ENCODE measurements around the gene CPVL.

The CPVL gene

GRCh38 chr7:29132980-29133379, 13.4 kb downstream of the CPVL start:
- TF ChIP-seq CTCF (IDR thresholded peaks at IDR 0.05; ENCODE audit: low read depth, low read length), result no peak
- H3K4me3 ChIP-seq (ENCODE audit: low read depth, low read length), result no peak overlapping the region

GRCh38 chr7:29131678-29132077, 14.7 kb downstream of the CPVL start:
- H3K4me3 ChIP-seq (ENCODE audit: low read depth, low read length), result no peak overlapping the region
- TF ChIP-seq CTCF (IDR thresholded peaks at IDR 0.05; ENCODE audit: low read depth, low read length), result no peak

GRCh38 chr7:29130096-29130495, 16.2 kb downstream of the CPVL start:
- no peak for TF ChIP-seq CTCF (IDR thresholded peaks at IDR 0.05; ENCODE audit: low read depth, low read length)
- H3K4me3 ChIP-seq (ENCODE audit: low read depth, low read length), result no peak overlapping the region

- no peak overlapping the region for H3K4me3 ChIP-seq (ENCODE audit: low read depth, low read length)
- TF ChIP-seq CTCF (IDR thresholded peaks at IDR 0.05; ENCODE audit: low read depth, low read length), result no peak
These were observed 18.8 kb downstream of the CPVL start for GRCh38 chr7:29127527-29127926.

- no peak overlapping the region for H3K4me3 ChIP-seq (ENCODE audit: low read depth, low read length)
- no peak for TF ChIP-seq CTCF (IDR thresholded peaks at IDR 0.05; ENCODE audit: low read depth, low read length)
These were observed 19.5 kb downstream of the CPVL start for GRCh38 chr7:29126804-29127203.

GRCh38 chr7:29123626-29124190, 22.6 kb downstream of the CPVL start:
- no peak for TF ChIP-seq CTCF (IDR thresholded peaks at IDR 0.05; ENCODE audit: low read depth, low read length)
- no peak overlapping the region for H3K4me3 ChIP-seq (ENCODE audit: low read depth, low read length)

- no peak for TF ChIP-seq CTCF (IDR thresholded peaks at IDR 0.05; ENCODE audit: low read depth, low read length)
- no peak overlapping the region for H3K4me3 ChIP-seq (ENCODE audit: low read depth, low read length)
These were observed 23.6 kb downstream of the CPVL start for GRCh38 chr7:29122759-29123158.
